Measurements from ENCODE around the gene TRIP13. TPM values are rescaled to one million over a fixed set of nuclear protein-coding genes. Genes with fewer than 3 reads are reported as not detected.

TRIP13 gene
- total and polyA plus RNA-seq, 4 donors = 2.7 to 6.2 (median 3.2) TPM

DNA sequence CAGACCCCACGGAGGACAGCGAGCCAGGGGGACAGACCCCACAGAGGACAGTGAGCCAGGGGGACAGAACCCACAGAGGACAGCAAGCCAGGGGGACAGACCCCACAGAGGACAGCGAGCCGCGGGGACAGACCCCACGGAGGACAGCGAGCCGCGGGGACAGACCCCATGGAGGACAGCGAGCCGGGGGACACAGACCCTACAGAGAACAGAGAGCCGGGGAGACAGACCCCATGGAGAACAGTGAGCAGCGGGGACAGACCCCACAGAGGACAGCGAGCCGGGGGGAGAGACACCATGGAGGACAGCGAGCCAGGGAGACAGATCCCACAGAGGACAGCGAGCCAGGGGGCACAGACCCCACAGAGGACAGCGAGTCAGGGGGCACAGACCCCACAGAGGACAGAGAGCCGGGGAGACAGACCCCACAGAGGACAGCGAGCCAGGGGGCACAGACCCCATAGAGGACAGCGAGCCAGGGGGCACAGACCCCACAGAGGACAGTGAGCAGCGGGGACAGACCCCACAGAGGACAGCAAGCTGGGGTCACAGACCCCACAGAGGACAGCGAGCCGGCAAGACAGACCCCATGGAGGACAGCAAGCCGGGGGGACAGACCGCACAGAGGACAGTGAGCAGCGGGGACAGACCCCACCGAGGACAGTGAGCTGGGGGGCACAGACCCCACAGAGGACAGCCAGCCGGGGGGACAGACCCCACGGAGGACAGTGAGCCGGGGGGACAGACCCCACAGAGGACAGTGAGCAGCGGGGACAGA, 37.5 kb upstream of the TRIP13 start:
- no peaks in the 10 kb centered on the region for H3K36me3 ChIP-seq (ENCODE audit: control insufficient read depth in 4 of 4, insufficient read depth in 4 of 4, low read length in 4 of 4)
- WGBS, 2 donors = 86 to 90% methylated on average over 32 of the region's 32 CpGs
- H3K27ac ChIP-seq (ENCODE audit: low read depth in 1 of 2, low read length in 1 of 2) = no peak overlapping the region
- H3K27me3 ChIP-seq (ENCODE audit: control insufficient read depth in 3 of 3, insufficient read depth in 3 of 3, low read length in 2 of 3) = peaks cover 0 to 4% (median 0%) of the 10 kb centered on the region in 3 donors
- TF ChIP-seq, protein P1, sequence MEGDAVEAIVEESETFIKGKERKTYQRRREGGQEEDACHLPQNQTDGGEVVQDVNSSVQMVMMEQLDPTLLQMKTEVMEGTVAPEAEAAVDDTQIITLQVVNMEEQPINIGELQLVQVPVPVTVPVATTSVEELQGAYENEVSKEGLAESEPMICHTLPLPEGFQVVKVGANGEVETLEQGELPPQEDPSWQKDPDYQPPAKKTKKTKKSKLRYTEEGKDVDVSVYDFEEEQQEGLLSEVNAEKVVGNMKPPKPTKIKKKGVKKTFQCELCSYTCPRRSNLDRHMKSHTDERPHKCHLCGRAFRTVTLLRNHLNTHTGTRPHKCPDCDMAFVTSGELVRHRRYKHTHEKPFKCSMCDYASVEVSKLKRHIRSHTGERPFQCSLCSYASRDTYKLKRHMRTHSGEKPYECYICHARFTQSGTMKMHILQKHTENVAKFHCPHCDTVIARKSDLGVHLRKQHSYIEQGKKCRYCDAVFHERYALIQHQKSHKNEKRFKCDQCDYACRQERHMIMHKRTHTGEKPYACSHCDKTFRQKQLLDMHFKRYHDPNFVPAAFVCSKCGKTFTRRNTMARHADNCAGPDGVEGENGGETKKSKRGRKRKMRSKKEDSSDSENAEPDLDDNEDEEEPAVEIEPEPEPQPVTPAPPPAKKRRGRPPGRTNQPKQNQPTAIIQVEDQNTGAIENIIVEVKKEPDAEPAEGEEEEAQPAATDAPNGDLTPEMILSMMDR (IDR thresholded peaks at IDR 0.05; ENCODE audit: control extremely low read depth, extremely low read depth) = no peak
- ATAC-seq (ENCODE audit: insufficient read depth, low FRiP score) (no peak), DNase-seq (no peak)
- H3K4me3 ChIP-seq = no peak overlapping the region
- no peak overlapping the region for H3K9ac ChIP-seq (ENCODE audit: insufficient read depth in 1 of 2, low read length in 2 of 2)
- peaks cover 0 to 15% (median 0%) of the 10 kb centered on the region in 5 donors for H3K4me1 ChIP-seq (ENCODE audit: control insufficient read depth in 5 of 5, insufficient read depth in 5 of 5, low read length in 5 of 5)
- H3K9me3 ChIP-seq (ENCODE audit: control insufficient read depth in 4 of 4, insufficient read depth in 3 of 4, low read length in 3 of 4) = no peaks in the 10 kb centered on the region

- Histone ChIP-seq H3K9ac (ENCODE audit: insufficient read depth in 1 of 2, low read length in 2 of 2) (no peak overlapping the region), H3K4me3 (no peak overlapping the region), H3K4me1 (ENCODE audit: control insufficient read depth in 5 of 5, insufficient read depth in 5 of 5, low read length in 5 of 5) (peaks cover 0 to 8% (median 0%) of the 10 kb centered on the region in 5 donors), H3K9me3 (ENCODE audit: control insufficient read depth in 4 of 4, insufficient read depth in 3 of 4, low read length in 3 of 4) (no peaks in the 10 kb centered on the region), H3K36me3 (ENCODE audit: control insufficient read depth in 4 of 4, insufficient read depth in 4 of 4, low read length in 4 of 4) (no peaks in the 10 kb centered on the region), H3K27me3 (ENCODE audit: control insufficient read depth in 3 of 3, insufficient read depth in 3 of 3, low read length in 2 of 3) (peaks cover 0 to 4% (median 0%) of the 10 kb centered on the region in 3 donors), H3K27ac (ENCODE audit: low read depth in 1 of 2, low read length in 1 of 2) (no peak overlapping the region)
- TF ChIP-seq, protein P1 (IDR thresholded peaks at IDR 0.05; ENCODE audit: control extremely low read depth, extremely low read depth) = no peak
- DNase-seq = no peak
- 75 to 76% methylated on average over 21 of the region's 21 CpGs for WGBS, 2 donors
- ATAC-seq (ENCODE audit: insufficient read depth, low FRiP score) = no peak
Observed at GRCh38 chr5:855771-856530, 36.7 kb upstream of the TRIP13 start.

- WGBS, 2 donors = 85 to 87% methylated on average over 16 of the region's 16 CpGs
Observed at GRCh38 chr5:856531-857425, 35.9 kb upstream of the TRIP13 start.

More at GRCh38 chr5:856531-857425, 35.9 kb upstream of the TRIP13 start:
- TF ChIP-seq, protein P1 (IDR thresholded peaks at IDR 0.05; ENCODE audit: control extremely low read depth, extremely low read depth) = no peak
- ATAC-seq (ENCODE audit: insufficient read depth, low FRiP score) = no peak
- Histone ChIP-seq H3K27me3 (ENCODE audit: control insufficient read depth in 3 of 3, insufficient read depth in 3 of 3, low read length in 2 of 3) (peaks cover 0 to 4% (median 0%) of the 10 kb centered on the region in 3 donors), H3K4me1 (ENCODE audit: control insufficient read depth in 5 of 5, insufficient read depth in 5 of 5, low read length in 5 of 5) (peaks cover 0 to 6% (median 0%) of the 10 kb centered on the region in 5 donors), H3K36me3 (ENCODE audit: control insufficient read depth in 4 of 4, insufficient read depth in 4 of 4, low read length in 4 of 4) (no peaks in the 10 kb centered on the region), H3K9ac (ENCODE audit: insufficient read depth in 1 of 2, low read length in 2 of 2) (no peak overlapping the region), H3K9me3 (ENCODE audit: control insufficient read depth in 4 of 4, insufficient read depth in 3 of 4, low read length in 3 of 4) (no peaks in the 10 kb centered on the region), H3K4me3 (no peak overlapping the region), H3K27ac (ENCODE audit: low read depth in 1 of 2, low read length in 1 of 2) (no peak overlapping the region)
- no peak for DNase-seq
